Hematopoietic multipotent progenitor cell treated with erythropoietin and hydrocortisone succinate and interleukin-3 and kit ligand, for 8 days (in vitro differentiated cells): Measurements from ENCODE around the gene THNSL1.
"Not testable (repeated sequence)": the region's sequence is repeated elsewhere in the genome, so short reads cannot be mapped to it uniquely, and the experiment has no call there.

Experiments
- DNase-seq: peaks from one replicate; pipeline ENCODE4 v3.0.0-alpha.2; 2015

The THNSL1 gene, protein sequence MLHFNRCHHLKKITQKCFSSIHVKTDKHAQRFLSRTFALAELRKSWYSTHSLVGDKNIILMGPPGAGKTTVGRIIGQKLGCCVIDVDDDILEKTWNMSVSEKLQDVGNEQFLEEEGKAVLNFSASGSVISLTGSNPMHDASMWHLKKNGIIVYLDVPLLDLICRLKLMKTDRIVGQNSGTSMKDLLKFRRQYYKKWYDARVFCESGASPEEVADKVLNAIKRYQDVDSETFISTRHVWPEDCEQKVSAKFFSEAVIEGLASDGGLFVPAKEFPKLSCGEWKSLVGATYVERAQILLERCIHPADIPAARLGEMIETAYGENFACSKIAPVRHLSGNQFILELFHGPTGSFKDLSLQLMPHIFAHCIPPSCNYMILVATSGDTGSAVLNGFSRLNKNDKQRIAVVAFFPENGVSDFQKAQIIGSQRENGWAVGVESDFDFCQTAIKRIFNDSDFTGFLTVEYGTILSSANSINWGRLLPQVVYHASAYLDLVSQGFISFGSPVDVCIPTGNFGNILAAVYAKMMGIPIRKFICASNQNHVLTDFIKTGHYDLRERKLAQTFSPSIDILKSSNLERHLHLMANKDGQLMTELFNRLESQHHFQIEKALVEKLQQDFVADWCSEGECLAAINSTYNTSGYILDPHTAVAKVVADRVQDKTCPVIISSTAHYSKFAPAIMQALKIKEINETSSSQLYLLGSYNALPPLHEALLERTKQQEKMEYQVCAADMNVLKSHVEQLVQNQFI

DNA sequence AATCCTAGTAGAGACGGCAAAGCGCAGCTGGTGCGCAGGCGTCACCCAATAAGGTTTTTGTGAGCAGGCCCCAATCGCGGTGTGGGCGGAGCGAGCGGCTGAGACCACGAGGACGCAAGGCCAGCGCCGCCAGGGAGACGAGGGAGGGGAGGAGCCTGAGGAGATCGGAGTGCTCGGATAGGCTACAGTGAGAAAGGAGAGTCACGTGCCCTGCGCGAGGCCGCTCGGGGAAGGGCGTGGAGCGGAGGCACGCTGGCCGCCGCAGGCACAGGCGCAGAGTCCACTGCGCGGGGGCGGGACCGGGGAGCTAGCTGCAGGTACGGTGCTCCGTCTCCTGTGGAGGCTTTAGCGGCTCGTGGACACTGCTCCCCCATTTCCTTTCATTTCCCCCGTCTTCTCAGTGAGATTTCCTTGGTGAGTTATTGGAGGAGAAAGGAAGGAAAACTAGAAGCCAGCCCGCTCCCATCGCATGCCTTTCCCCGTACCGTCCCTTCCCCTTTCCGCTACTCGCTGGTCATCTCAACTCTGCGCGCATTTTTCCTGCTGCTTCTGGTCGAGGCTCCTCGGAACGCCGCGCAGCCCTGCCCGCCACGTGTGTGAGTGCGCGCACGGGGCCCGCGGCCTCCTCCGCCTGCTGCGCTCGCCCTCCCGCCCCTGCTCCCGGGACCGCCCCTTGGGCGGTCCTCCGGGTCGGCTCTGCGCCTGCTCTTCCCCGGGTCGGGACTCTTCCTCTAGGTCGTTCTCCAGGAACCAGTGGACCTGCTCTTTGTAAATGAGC lies at the start of gene THNSL1:
Gene THNSL1, plus strand, starts transcription at position 237 of the 778 bp plus-strand sequence. CDS start 6,612 bp downstream, outside the sequence.
- peak; percentile 98 for DNase-seq

DNA sequence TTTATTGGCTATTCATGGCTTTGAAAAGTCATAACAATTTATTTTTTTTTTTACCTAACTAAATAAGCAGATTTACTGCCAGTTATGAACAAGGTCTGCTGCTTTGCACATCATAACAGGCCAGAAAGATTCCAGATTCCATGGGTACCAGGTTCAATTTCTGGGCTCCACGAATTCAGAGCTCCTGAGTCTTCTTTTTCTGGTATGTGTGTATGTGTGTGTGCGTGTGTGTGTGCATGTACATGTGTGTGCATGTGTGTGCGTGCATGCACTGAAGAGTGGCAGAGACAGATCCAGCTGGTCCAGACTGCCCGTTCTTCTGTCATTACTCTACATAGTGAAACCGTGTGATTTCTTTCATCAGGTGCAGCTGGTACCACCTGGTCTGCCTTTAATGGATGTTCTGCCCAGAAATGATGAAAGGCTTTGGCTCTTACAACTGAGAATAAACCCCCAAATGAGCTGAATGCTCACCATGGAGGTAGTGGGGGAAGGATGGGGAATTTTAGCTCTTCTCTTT lies 49.4 kb upstream of the THNSL1 start:
- no peak for DNase-seq

DNA sequence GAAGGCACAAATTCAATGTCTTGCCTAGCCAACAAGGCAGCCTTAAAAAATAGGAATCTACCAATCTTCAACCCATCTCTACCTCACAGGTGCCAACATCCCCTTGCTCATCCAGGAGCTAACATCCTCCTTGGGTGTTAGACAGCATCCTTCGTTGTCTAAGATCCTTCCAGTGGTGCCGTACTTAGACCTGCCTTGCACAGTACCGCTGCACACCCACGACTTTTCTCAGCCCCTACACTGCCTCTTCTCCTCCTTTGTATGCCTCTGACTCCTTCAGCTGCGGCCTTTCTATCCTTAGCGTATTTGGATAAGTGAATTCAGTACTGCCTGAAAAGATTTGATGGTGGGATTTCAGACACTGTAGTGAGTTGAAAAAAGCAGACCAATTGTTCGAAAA lies 48.1 kb upstream of the THNSL1 start:
- no peak for DNase-seq

DNA sequence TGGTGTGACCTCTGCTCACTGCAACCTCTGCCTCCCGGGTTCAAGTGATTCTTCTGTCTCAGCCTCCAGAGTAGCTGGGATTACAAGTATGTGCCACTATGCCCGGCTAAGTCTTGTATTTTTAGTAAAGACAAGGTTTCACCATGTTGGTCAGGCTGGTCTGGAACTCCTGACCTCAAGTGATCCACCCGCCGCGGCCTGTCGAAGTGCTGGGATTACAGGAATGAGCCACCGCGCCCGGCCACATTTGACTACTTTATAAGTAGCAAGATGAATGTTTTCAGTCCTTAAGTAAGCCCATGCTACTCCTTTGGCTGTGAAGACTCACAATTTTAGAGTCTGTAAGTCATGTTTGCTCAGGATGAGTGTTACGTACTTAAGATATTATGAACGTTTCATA lies 47.5 kb upstream of the THNSL1 start:
- DNase-seq = not testable (repeated sequence)

DNA sequence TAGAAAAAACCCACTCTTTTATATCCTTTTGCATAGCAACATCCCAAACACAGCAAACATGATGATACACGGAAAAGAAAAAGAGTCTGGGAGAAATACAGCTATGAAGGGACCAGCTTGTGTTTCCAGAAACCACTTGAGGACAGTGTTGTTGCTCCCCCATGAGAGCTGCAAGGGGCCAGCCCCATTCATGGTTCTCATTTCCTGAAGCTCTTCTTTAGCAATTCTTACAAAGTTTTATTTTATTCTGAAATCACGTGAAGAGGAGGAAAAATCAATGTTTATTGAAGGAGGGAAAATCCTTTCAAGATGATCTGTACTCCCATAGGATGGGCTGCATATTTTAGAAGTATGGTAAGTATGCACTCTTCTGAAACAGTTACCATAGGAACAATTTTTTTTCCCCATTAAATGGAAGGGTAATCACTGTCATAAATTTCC lies 46.6 kb upstream of the THNSL1 start:
- DNase-seq = no peak

DNA sequence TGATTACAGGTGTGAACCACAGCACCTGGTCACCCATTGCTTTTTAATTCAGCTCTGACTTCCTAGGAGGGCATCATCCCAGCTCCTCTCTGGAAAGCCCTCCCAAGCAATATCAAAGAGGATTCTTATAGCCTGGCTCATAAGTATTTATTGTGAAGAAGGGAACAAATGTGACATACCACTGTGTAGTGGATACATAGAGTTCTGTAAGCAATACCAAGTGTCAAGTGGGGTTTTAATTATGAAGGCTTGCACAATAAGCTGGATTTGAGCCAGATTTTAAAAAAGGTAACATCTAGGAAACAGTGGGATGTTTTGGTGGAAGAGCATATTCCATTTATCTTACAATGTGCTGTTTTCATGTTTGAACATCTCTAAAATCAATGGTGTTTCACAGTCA lies 45.0 kb upstream of the THNSL1 start:
- DNase-seq = no peak

DNA sequence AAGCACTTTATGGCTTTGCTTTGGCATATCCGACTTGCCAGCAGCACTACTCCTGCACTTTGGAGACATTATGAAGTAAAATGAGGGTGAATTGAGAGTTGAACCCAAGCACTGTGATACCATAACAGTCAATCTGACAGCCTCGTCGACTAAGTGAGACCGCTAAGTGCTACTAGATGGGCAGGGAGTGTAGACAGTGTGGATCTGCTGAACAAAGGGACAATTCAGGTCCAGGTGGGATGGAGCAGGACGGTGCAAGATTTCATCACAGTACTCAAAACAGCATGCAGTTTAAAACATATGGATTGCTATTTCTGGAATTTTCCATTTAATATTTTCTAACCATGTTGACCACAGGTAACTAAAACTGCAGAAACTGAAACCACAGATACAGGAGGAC lies 43.2 kb upstream of the THNSL1 start:
- no peak for DNase-seq

DNA sequence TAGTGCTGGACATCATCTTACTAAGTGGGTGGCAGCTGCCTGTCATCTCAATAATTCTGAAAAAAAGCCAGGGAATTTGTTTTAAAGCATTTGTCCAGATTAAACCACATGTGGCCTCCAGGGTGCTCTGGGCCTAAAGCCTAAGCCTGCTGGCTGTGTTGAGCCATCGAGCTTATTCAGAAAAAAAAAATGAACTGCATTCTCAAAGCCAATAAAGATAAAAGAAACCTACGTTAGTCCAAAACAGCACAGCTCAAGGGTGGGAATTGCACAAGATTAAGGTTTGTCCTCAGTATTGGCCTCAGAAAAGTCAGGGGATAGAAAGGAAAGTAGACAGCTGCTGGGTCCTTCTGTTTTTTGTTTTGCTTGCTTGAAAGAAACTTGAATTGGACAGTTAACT lies 41.4 kb upstream of the THNSL1 start:
- no peak for DNase-seq

DNA sequence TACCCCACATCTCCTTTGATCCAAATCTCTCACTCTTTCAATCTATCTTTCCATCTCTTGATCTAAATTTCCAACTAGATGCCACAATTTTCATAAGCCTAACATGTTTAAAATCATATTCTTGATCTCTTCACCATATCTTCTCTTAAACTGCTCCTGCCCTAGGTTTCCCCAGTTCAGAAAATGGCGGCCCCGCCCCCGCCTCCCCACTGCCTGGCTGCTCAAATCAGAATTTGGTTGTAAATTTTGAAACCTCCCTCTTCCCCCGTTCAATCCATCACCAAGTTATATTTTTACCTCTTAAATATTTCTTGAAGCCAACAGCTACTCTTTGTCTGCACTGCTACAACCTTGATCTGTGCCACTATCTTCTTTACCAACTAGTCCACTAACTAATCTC lies 36.7 kb upstream of the THNSL1 start:
- no peak for DNase-seq

DNA sequence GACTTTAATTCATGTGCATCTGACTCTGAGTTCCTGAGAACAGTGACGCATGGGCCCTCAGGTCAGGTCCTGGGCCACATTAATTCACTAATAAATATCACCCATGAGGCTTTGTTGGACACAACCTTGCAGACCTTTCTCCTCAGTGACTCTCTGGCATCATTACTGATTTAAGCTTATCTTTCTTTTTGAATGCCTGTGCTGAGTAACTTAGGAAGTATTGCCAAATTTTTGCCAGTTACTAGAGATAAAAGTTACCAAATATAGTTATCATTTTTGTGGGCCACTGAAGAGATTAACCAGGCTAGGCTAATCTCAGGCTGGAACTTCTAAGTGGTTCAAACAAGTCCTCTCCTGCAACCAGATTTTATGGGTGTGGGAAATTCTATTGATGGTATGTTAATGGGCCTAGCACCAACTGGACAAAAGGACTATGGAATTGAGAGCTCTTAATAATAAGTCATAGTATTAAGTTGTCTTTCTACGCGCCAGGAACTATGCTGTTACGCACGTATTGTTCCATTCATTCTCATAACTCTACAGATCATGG lies 35.2 kb upstream of the THNSL1 start:
- no peak for DNase-seq

DNA sequence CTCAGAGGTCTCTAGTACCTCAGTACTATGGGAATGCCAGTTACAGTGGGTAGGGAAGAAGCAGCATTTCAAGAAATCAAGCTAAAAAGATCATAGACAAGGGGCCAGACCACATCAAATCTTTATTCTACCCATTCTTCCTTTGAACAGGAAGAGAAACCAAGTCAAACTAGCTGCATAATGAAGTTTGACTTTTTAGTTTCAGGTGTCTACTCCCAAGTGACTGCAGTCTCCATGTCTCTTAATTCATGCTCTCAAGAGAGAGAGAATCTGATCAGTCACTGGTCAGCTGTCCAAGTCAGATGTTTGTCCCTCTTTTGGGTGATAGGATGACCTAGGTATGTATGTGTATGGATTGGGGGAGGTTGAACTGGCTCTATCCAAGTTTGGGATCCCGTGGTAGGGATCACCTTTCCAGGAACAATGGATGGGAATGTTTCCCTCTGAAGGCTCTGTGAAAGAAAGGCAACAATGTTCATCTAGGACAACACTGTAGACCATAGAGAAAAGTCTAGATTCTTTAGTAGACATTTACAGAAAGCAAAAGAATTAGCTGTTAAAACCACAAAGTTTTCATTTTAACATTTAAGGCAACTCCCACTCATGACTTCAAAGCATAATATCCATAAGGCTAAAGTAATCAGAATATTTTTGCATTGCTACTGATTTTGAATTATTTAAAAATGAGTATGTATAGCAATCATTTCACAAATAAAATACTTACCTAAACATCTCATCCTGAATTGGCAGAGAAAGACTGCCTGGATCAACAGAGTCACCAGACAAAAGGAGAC lies 33.9 kb upstream of the THNSL1 start:
- DNase-seq = no peak

DNA sequence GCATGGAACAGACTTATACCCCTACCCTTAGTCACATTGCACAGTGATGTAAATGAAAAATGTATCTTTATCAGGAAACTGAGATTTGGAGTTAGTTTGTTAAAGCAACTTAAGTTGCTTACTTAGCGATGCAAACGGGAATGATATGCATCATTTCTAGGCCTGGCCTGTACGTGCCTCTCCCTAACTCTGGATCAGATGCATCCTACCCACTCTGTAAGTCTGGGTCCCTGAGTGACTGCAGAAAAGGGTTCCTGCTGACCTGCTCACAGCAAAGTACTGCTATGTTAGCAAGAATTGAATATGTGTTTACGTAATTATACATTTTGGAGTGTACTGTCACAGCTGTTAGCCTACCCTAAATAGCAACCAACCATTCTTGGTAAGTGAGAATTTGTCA lies 33.3 kb upstream of the THNSL1 start:
- DNase-seq = no peak

DNA sequence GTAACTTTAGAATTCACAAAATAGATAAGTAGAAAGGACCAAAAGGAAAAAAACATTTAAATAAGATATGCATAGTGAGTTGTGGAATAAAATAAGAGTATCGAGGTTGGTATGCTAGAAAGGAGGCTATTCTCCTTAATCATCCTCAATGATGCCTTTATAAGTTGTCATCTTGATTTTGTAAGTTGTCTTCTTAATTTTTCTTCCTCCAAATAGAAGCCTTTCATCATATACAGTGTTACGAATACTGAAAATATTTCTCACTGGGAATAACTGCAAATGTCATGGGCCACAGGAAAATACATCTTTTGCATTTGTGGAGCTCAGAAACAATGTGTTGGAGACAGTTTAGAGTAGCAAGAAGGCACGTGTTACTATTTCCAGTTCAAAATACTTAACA lies 32.5 kb upstream of the THNSL1 start:
- DNase-seq = no peak

DNA sequence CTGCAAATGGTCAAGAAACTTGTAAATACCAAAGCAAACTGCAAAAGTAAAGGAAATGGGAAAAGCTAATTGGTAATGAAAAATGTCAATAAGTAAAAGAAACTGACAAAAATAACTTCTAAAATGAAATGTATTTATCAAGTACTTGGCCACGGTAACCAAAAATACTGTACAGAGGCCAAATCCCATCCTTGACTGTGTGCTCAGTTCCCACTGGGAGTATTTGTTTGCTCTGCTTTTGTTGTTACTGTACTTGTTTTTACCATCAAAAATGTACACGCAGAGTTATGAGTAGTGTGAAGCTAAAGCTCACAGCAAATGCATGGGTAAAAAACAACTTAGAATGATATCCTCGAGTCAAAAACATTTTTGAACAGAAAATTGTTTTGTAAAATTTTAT lies 31.5 kb upstream of the THNSL1 start:
- DNase-seq = no peak

DNA sequence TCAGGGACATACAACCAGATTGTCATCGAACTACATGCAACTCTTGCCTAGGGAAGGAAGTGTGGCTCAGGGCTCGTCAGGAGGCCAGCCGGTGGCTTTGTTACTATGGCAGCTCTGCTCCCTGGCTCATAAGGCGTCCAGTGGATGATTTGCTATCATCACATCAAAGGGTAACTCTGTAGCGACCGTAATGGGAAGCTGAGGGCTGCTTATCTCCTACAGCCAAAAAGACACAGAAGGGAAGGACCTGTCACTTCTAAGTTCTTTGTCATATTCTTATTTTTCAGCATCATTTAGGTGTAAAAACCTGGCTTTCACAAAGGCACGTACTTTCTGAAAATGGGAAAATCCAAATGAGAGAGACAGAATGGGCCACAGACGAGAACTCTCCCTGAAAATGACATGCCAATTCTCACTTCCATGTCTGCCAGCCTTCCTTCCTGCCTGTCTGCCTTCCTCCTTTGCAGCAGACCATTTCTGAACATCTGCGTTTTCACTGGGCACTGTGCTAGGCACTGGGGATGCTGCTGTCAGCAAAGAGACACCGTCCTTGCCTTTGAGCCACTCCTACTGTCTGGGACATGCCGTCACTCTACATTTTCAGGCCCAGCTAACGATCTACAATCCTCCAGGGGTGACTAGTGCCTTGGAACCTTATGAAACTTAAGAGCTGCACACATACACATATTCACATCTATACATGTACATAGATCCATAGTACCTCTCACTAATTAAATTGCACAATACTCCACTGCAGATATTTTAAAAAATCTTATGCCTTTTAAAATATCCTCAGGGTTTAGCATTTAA lies 27.4 kb upstream of the THNSL1 start:
- peak; percentile 70 for DNase-seq

DNA sequence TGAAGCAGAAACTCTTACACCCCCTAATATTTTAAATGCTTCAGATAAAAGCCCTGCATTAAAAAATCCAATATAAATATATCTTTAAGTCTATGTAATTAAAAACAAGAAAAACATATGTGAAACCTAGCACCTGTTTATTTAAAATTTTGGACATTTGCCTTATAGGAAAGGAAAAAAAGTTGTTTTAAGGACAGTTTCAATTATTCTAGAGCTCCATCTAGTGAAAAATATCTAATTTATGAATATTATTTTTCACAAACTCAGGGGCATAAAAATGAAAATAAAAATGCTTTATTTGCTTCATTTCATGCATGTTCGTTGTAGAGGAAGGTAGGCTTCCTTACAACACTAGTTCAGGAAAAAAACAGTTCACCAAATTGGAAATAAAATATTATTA lies 26.5 kb upstream of the THNSL1 start:
- peak; percentile 1 for DNase-seq

DNA sequence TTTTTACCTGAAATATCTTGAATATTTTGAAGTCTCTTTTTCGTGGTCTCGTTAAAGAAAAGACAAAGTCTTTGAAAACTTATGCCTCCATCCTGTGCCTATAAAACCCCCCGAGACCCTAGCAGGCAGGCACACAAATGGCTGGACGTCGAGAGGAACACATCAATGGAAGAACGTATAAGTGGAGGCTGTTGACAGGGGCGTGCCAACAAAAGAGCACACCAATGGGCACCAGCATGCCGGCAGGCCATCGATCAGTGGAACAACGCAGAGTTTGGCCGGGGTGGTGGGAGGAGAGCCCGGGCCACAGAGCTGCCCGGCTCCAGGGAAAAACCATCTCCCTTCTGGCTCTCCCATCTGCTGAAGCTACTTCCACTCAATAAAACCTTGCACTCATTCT lies 25.1 kb upstream of the THNSL1 start:
- DNase-seq = no peak

DNA sequence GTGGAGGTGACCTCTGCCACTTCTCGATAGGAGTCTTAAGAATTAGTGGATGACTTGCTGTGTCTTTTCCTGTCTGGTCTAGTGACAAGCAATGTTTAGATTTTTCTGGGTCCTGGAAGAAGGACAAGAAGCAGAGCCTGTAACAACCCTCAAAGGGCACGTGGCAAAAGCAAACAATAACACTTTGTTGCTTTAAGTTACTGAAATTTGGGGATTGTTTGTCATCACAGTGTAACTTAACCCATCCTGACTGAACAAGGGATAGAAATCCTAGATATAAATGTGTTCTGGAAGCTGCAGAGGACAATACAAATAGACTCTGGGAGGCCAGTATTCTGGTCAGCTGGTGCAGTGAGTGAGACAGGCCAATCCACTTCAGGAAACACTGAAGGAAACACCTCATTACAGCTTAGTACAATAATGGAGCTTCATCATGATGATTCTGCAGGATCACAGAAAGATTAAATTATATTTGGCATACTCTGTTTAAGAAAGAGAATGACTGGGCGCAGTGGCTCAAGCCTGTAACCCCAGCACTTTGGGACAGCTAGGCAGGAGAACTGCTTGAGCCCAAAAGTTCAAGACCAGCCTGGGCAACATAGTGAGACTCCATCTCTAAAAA lies 23.8 kb upstream of the THNSL1 start:
- peak; percentile 13 for DNase-seq

DNA sequence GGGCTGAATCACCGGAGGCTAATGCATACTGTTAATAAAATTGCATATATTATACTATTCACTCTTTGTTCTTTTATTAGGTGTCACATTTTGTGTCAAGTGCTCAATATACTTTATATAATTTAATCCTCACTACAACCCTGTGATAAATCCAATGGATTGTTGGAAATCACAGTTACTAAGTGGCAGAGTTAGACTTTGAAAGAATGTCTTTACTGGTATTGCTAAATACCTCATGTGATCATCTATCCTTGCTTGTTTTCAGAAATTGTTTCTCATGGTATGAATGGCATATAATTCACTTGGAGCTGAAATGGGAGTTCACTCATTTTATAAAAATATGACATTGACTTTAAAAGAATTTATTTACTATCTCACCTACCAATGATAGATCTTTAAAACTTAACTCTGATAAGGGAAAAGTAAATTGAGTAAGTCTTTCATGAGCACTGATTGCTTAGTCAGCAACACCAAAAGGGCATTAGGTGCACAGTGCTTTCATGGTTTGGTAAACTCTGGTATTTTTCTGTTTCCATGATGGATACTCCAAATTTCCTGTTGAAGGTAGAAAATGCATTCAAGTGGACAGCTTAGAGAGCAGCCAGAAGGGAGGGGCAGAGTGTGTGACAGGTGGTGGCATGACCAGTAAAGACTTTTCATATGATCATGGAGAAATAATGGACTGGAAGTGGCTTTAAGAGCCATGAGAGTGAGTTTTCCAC lies 23.0 kb upstream of the THNSL1 start:
- DNase-seq = no peak

DNA sequence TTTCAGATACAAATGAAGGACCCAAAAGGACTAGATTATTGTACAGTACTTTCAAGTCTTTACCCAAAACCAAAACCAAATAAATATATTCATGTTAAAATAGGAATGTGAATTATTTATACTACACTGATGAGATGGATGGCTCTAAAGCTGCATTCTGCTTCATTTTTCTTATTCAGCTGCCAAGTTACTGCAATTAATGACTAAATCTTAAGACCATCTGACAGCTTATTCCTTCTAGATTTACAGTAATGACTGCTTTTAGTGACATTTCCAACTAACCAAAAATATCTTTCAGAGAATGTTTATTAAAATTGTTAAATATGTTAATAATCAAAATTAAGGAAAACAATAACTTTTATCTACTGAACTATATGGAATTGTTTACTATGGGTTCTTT lies 21.3 kb upstream of the THNSL1 start:
- DNase-seq = no peak
